Raji (cell line): ENCODE measurements around the gene SETD7.

Experiments used
- POLR2A ChIP-seq: IDR thresholded peaks from 2 replicates; pipeline ENCODE4 v1.6.1; 2011; ENCODE audit warnings: low read depth, low read length, control low read depth; ENCODE audit not compliant: insufficient read depth

The SETD7 gene

GRCh38 chr4:139535228-139535870 is 20.7 kb downstream of the SETD7 start:
- TF ChIP-seq POLR2A, result no peak

GRCh38 chr4:139534287-139534950 is 21.6 kb downstream of the SETD7 start:
- no peak for TF ChIP-seq POLR2A

- TF ChIP-seq POLR2A, result no peak
Measured at GRCh38 chr4:139533511-139533910, 22.5 kb downstream of the SETD7 start.

- TF ChIP-seq POLR2A, result no peak
Measured at GRCh38 chr4:139532947-139533346, 23.1 kb downstream of the SETD7 start.

- TF ChIP-seq POLR2A, result no peak
Measured at GRCh38 chr4:139530833-139531427, 25.1 kb downstream of the SETD7 start.

- no peak for TF ChIP-seq POLR2A
Measured at GRCh38 chr4:139528377-139529005, 27.5 kb downstream of the SETD7 start.

- TF ChIP-seq POLR2A, result no peak
Measured at GRCh38 chr4:139526928-139527327, 29.1 kb downstream of the SETD7 start.

- no peak for TF ChIP-seq POLR2A
Measured at GRCh38 chr4:139525414-139525813, 30.6 kb downstream of the SETD7 start.

GRCh38 chr4:139524062-139524631 is 31.9 kb downstream of the SETD7 start:
- TF ChIP-seq POLR2A, result no peak

GRCh38 chr4:139523076-139523475 is 32.9 kb downstream of the SETD7 start:
- TF ChIP-seq POLR2A, result no peak

- TF ChIP-seq POLR2A, result no peak
Measured at GRCh38 chr4:139522457-139522856, 33.6 kb downstream of the SETD7 start.

- no peak for TF ChIP-seq POLR2A
Measured at GRCh38 chr4:139521754-139522401, 34.1 kb downstream of the SETD7 start.

GRCh38 chr4:139515531-139515958 is 40.5 kb downstream of the SETD7 start:
- no peak for TF ChIP-seq POLR2A

GRCh38 chr4:139514382-139515059 is 41.5 kb downstream of the SETD7 start:
- TF ChIP-seq POLR2A, result no peak
